GM18873 (cell line): ENCODE measurements around the gene GTF2F2.
A peak's percentile ranks its signal among the peaks of the same experiment; 100 is the strongest.

Experiments
- ATAC-seq: cut with Tn5 transposase; IDR thresholded peaks from one replicate; pipeline ENCODE4 v1.9.1; 2021; ENCODE audit warnings: mild to moderate bottlenecking, moderate library complexity, moderate number of reproducible peaks; ENCODE audit not compliant: unreplicated experiment, low FRiP score

The GTF2F2 gene

GRCh38 chr13:45119991-45120864, at the start of gene GTF2F2:
TSS of gene GTF2F2 (plus strand) at chr13:45120510. CDS start at chr13:45120656, 146 bp downstream.
- peak; percentile 72 for ATAC-seq

GRCh38 chr13:45073809-45074208, 46.5 kb upstream of the GTF2F2 start:
- ATAC-seq, result no peak

- no peak for ATAC-seq
These were observed 45.6 kb upstream of the GTF2F2 start for GRCh38 chr13:45074721-45075120.

GRCh38 chr13:45078003-45078402, 42.3 kb upstream of the GTF2F2 start:
- no peak for ATAC-seq

GRCh38 chr13:45082964-45083363, 37.3 kb upstream of the GTF2F2 start:
- no peak for ATAC-seq

- no peak for ATAC-seq
These were observed 35.8 kb upstream of the GTF2F2 start for GRCh38 chr13:45084515-45084914.

- ATAC-seq, result no peak
These were observed 33.8 kb upstream of the GTF2F2 start for GRCh38 chr13:45086484-45086883.

- ATAC-seq, result no peak
These were observed 27.6 kb upstream of the GTF2F2 start for GRCh38 chr13:45092663-45093062.

GRCh38 chr13:45100573-45101262, 19.6 kb upstream of the GTF2F2 start:
- no peak for ATAC-seq

- ATAC-seq, result no peak
These were observed 18.8 kb upstream of the GTF2F2 start for GRCh38 chr13:45101327-45102018.

- ATAC-seq, result no peak
These were observed 18.2 kb upstream of the GTF2F2 start for GRCh38 chr13:45102136-45102507.

GRCh38 chr13:45103449-45103848, 16.9 kb upstream of the GTF2F2 start:
- ATAC-seq, result no peak

GRCh38 chr13:45104261-45104660, 16.0 kb upstream of the GTF2F2 start:
- ATAC-seq, result no peak

GRCh38 chr13:45105895-45106294, 14.4 kb upstream of the GTF2F2 start:
- ATAC-seq, result no peak

- ATAC-seq, result no peak
These were observed 12.8 kb upstream of the GTF2F2 start for GRCh38 chr13:45107539-45107938.

- peak; percentile 36 for ATAC-seq
These were observed 11.6 kb upstream of the GTF2F2 start for GRCh38 chr13:45108716-45109101.

GRCh38 chr13:45109102-45109720, 11.1 kb upstream of the GTF2F2 start:
- ATAC-seq, result peak; percentile 66

GRCh38 chr13:45113233-45114224, 6.8 kb upstream of the GTF2F2 start:
- ATAC-seq, result no peak

- ATAC-seq, result no peak
These were observed 780 bp upstream of the GTF2F2 start for GRCh38 chr13:45119469-45119990.
